Measurements from ENCODE around the gene ZCCHC10.

GRCh38 chr5:132962429-132963021 is 63.8 kb downstream of the ZCCHC10 start:
- TF ChIP-seq CTCF (IDR thresholded peaks at IDR 0.05; ENCODE audit: low read depth, low read length, poor library complexity, severe bottlenecking), result no peak
- no peak for TF ChIP-seq EZH2phosphoT487 (IDR thresholded peaks at IDR 0.05; ENCODE audit: borderline replicate concordance, low read length)

Measured in DOHH2 (cell line).